ENCODE data around the gene APOL3. TPM values are rescaled to one million over a fixed set of nuclear protein-coding genes. Genes with fewer than 3 reads are reported as not detected.
"Not testable (repeated sequence)": the region's sequence is repeated elsewhere in the genome, so short reads cannot be mapped to it uniquely, and the experiment has no call there.

Gene APOL3
- total RNA-seq, 1 donor from 2014 or later = 58.2 TPM

- intact Hi-C loops (cut with DNase I) = loop anchor here (10.0 kb wide), 1 partner anchor 191 kb away; no protein-coding TSS in a partner anchor
Observed at GRCh38 chr22:36125434-36125833, 35.1 kb downstream of the APOL3 start.

DNA sequence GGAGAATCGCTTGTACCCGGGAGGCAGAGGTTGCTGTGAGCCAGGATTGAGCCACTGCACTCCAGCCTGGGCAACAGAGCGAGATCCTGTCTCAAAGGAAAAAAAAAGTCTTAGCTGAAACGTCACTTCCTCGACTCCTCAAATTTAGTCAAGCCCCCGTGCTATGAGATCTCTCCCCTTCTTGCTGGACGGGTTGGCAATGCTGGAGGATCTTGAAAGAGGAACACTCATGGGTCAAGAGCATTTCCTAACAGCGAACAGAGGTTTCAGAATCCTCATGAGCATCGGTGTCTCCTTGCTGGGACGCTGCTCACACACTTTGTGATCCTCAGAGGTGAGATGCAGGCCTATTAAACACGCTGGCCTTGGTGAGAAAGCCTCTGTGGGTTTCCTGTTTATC, 35.9 kb downstream of the APOL3 start:
- intact Hi-C loops (cut with DNase I) = loop anchor here (10.0 kb wide), 1 partner anchor 190 kb away; no protein-coding TSS in a partner anchor
- peak; percentile 4 for ATAC-seq
- Histone ChIP-seq H3K9me3 (no peaks in the 10 kb centered on the region), H3K4me1 (peaks cover 7% of the 10 kb centered on the region), H3K4me3 (no peak overlapping the region), H3K36me3 (no peaks in the 10 kb centered on the region), H3K27me3 (no peaks in the 10 kb centered on the region), H3K27ac (peak overlapping the region; percentile 80)
- TF ChIP-seq, protein P1, sequence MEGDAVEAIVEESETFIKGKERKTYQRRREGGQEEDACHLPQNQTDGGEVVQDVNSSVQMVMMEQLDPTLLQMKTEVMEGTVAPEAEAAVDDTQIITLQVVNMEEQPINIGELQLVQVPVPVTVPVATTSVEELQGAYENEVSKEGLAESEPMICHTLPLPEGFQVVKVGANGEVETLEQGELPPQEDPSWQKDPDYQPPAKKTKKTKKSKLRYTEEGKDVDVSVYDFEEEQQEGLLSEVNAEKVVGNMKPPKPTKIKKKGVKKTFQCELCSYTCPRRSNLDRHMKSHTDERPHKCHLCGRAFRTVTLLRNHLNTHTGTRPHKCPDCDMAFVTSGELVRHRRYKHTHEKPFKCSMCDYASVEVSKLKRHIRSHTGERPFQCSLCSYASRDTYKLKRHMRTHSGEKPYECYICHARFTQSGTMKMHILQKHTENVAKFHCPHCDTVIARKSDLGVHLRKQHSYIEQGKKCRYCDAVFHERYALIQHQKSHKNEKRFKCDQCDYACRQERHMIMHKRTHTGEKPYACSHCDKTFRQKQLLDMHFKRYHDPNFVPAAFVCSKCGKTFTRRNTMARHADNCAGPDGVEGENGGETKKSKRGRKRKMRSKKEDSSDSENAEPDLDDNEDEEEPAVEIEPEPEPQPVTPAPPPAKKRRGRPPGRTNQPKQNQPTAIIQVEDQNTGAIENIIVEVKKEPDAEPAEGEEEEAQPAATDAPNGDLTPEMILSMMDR (IDR thresholded peaks at IDR 0.05) = no peak
- no peak for DNase-seq

More at GRCh38 chr22:36125434-36125833, 35.1 kb downstream of the APOL3 start:
- Histone ChIP-seq H3K27ac (no peak overlapping the region), H3K36me3 (no peaks in the 10 kb centered on the region), H3K4me3 (no peak overlapping the region), H3K9me3 (no peaks in the 10 kb centered on the region), H3K4me1 (peaks cover 7% of the 10 kb centered on the region), H3K27me3 (no peaks in the 10 kb centered on the region)
- ATAC-seq (no peak), DNase-seq (no peak)
- TF ChIP-seq, protein P1 (IDR thresholded peaks at IDR 0.05) = no peak

DNA sequence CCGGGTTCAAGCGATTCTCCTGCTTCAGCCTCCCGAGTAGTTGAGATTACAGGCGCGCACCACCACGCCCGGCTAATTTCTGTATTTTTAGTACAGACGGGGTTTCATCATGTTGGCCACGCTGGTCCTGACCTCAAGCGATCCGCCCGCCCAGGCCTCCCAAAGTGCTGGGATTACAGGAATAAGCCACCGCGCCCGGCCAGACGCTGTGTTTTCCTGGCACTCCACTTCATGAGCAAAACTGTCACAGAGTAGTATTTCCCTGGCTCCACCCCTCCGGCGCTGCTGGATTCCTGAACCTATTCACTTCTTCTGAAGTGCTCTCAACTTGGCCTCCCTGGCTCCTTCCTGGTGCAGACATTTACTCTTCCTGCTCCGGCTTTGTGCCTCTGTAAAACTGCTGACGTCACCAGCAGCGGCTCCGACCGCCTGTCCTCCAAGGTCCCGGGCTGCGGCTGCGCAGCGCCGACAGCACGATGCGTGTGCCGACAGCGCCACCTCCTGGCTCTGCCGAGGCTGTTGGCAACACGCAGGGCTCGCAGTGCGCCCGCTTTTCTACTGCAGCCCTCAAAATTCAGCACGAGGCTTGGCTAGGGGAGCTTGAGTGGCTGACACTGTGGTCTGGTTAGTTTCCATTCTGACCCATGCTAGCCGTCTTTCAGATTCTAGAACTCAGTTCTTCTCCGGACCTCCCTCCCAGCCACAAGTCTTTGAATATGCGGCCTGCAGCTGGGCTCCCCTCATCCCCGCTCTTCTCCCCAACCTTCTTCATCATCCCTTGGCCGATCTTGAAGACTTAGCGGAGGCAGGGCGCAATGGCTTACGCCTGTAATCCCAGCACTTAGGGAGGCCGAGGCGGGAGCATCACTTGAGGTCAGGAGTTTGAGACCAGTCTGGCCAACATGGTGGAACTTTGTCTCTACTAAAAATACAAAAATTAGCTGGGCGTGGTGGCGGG, 36.6 kb downstream of the APOL3 start:
- Histone ChIP-seq H3K4me1 (peaks cover 7% of the 10 kb centered on the region), H3K4me3 (peak overlapping the region; percentile 33), H3K27ac (peak overlapping the region; percentile 80), H3K27me3 (no peaks in the 10 kb centered on the region), H3K9me3 (no peaks in the 10 kb centered on the region), H3K36me3 (no peaks in the 10 kb centered on the region)
- ATAC-seq (peak; percentile 98), DNase-seq (peak; percentile 98)
- TF ChIP-seq, protein P1 (IDR thresholded peaks at IDR 0.05) = peak; percentile 97
- intact Hi-C loops (cut with DNase I) = loop anchor here (10.0 kb wide), 1 partner anchor 189 kb away; no protein-coding TSS in a partner anchor

DNA sequence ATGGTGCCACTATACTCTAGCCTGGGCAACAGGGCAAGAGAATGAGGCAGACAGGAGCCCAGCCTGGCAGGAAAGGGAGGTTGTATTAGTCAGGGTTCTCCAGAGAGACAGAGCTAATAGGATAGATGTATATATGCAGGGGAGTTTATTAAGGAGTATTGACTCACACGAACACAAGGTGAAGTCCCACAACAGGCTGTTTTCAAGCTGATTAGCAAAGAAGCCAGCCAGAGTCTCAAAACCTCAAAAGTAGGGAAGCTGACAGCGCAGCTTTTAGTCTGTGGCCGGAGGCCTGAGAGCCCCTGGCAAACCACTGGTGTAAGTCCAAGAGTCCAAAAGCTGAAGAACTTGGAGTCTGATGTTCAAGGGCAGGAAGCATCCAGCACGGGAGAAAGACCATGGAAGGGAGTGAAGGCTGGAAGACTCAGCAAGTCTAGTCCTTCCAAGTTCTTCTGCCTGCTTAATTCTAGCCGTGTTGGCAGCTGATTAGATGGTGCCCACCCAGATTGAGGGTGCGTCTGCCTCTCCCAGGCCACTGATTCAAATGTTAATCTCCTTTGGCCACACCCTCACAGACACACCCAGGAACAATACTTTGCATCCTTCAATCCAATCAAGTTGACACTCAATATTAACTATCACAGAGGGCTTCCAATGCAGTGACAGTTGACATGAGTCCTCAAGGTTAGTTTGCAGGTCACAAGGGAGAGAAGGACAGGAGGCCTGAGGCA, 39.8 kb downstream of the APOL3 start:
- DNase-seq, H3K9me3 ChIP-seq, H3K4me3 ChIP-seq, H3K27me3 ChIP-seq, H3K36me3 ChIP-seq, H3K4me1 ChIP-seq, H3K27ac ChIP-seq, ATAC-seq: not testable (repeated sequence)
- intact Hi-C loops (cut with DNase I) = loop anchor here (10.0 kb wide), 1 partner anchor 186 kb away; no protein-coding TSS in a partner anchor

GRCh38 chr22:36117053-36117554, 43.5 kb downstream of the APOL3 start:
- DNase-seq = no peak
- H3K4me1 ChIP-seq = no peaks in the 10 kb centered on the region
- H3K4me3 ChIP-seq = no peak overlapping the region
- no peak overlapping the region for H3K27ac ChIP-seq
- intact Hi-C loops (cut with DNase I) = no loop called here
- H3K9me3 ChIP-seq = no peaks in the 10 kb centered on the region
- H3K36me3 ChIP-seq = no peaks in the 10 kb centered on the region
- no peaks in the 10 kb centered on the region for H3K27me3 ChIP-seq
- ATAC-seq = no peak
- TF ChIP-seq, protein P1 (IDR thresholded peaks at IDR 0.05) = no peak
